HepG2 (cell line): Measurements from ENCODE around the gene TREX2. TPM values are rescaled to one million over a fixed set of nuclear protein-coding genes. Genes with fewer than 3 reads are reported as not detected.

ENCODE experiments used
- ATAC-seq: fragments of 200-7000 bp; cut with Tn5 transposase; 3 replicates; pipeline ENCODE4 v1.9.1; 2020; ENCODE audit warnings: mild to moderate bottlenecking, moderate library complexity
- BruUV-seq: library from RNA; stranded (reverse); fragments of 400-500 nt; replicated peaks from 2 replicates; lab custom pipeline; 2021; lab: Mats Ljungman, UMichigan
- CTCF ChIA-PET: fragments of 300-600 bp; formaldehyde crosslinking; extraction: SDS; loops from one replicate; lab custom pipeline; 2021; ENCODE audit warnings: low total read pairs, inconsistent platforms, low intra/inter-chr PET ratio; lab: Yijun Ruan, JAX
- POLR2A ChIA-PET: fragments of 350-600 bp; sonication (Branson Sonifier 250); formaldehyde crosslinking; loops from one replicate; lab custom pipeline; 2020; ENCODE audit warnings: antibody characterized with exemption, inconsistent platforms; lab: Yijun Ruan, JAX
- DNase-seq: peaks from one replicate; pipeline ENCODE4 v3.0.0-alpha.2; 2015; ENCODE audit warnings: low spot score
- FAIRE-seq: peaks from 3 replicates; lab custom pipeline; 2011; peaks lifted over from hg19 to GRCh38; lab: Jason Lieb, UNC
- H2AFZ ChIP-seq: one replicate; pipeline ENCODE4 v1.6.1; 2011; ENCODE audit warnings: low read length, inconsistent platforms
- H3K27ac ChIP-seq: fragments of 300-600 bp; 3 replicates; pipeline ENCODE4 v1.8.0; 2011; ENCODE audit warnings: mixed run types, mild to moderate bottlenecking, mixed read lengths, low read length, inconsistent platforms; ENCODE audit not compliant: insufficient read depth; ENCODE audit errors: extremely low read length
- H3K27me3 ChIP-seq, 2 experiments: fragments of 200-600 bp in 1 of 2; 2 replicates in 1 of 2; 3 replicates in 1 of 2; pipeline versions ENCODE4 v1.6.0 to v1.8.0; 2011; ENCODE audit warnings: low read length in 2 of 2, mild to moderate bottlenecking in 2 of 2, moderate library complexity in 2 of 2, inconsistent platforms in 1 of 2; ENCODE audit not compliant: insufficient read depth in 2 of 2, control insufficient read depth in 1 of 2
- H3K36me3 ChIP-seq, 2 experiments: fragments of 200-600 bp in 1 of 2; replicated peaks in 1 of 2; 2 replicates in 1 of 2; 3 replicates in 1 of 2; pipeline versions ENCODE4 v1.5.1 to v1.8.0; 2011; ENCODE audit warnings: low read length in 2 of 2, inconsistent platforms in 1 of 2; ENCODE audit not compliant: insufficient read depth in 2 of 2, control insufficient read depth in 1 of 2
- H3K4me1 ChIP-seq: 2 replicates; pipeline ENCODE4 v1.5.1; 2012; ENCODE audit warnings: low read length, inconsistent platforms; ENCODE audit not compliant: insufficient read depth
- H3K4me2 ChIP-seq: 2 replicates; pipeline ENCODE4 v1.6.0; 2011; ENCODE audit warnings: low read depth, low read length, inconsistent platforms
- H3K4me3 ChIP-seq, 3 experiments: fragments of 200-600 bp in 1 of 3; sonication (generic), shearing (Covaris generic) in 1 of 3; replicated peaks in 1 of 3; 2 replicates each; pipeline ENCODE4 v1.5.1; 2011 to 2016; ENCODE audit warnings: low read length in 3 of 3, inconsistent platforms in 2 of 3, low read depth in 2 of 3, mild to moderate bottlenecking in 2 of 3, control low read depth in 1 of 3, mixed read lengths in 1 of 3; ENCODE audit not compliant: insufficient read depth in 1 of 3
- H3K79me2 ChIP-seq: one replicate; pipeline ENCODE4 v1.6.1; 2011; ENCODE audit warnings: low read length, inconsistent platforms; ENCODE audit not compliant: insufficient read depth
- H3K9ac ChIP-seq: 2 replicates; pipeline ENCODE4 v1.6.0; 2011; ENCODE audit warnings: mild to moderate bottlenecking, low read depth, low read length, inconsistent platforms; ENCODE audit not compliant: insufficient read depth
- H3K9me3 ChIP-seq: 2 replicates; pipeline ENCODE4 v1.5.1; 2012; ENCODE audit warnings: mild to moderate bottlenecking, low read length
- H4K20me1 ChIP-seq: 2 replicates; pipeline ENCODE4 v1.6.0; 2011; ENCODE audit warnings: inconsistent platforms, mild to moderate bottlenecking, low read length, moderate library complexity; ENCODE audit not compliant: insufficient read depth
- FOSL1 ChIP-seq: sonication (generic); formaldehyde crosslinking; IDR thresholded peaks from 2 replicates; pipeline ENCODE4 v1.9.0; 2021; ENCODE audit warnings: missing genetic modification reagents, borderline replicate concordance
- GZF1 ChIP-seq: sonication (generic); formaldehyde crosslinking; IDR thresholded peaks from 2 replicates; pipeline ENCODE4 v1.5.1; 2020; ENCODE audit warnings: mild to moderate bottlenecking, missing genetic modification reagents
- HNRNPK ChIP-seq: fragments of 200-400 bp; formaldehyde crosslinking; IDR thresholded peaks from 2 replicates; pipeline ENCODE4 v1.6.1; 2018; ENCODE audit warnings: low read length, low read depth, moderate library complexity, mild to moderate bottlenecking; ENCODE audit not compliant: poor library complexity, severe bottlenecking
- HOMEZ ChIP-seq: IDR thresholded peaks from 2 replicates; pipeline ENCODE4 v1.6.1; 2016; ENCODE audit warnings: low read depth
- KAT7 ChIP-seq: IDR thresholded peaks from 2 replicates; pipeline ENCODE4 v1.6.1; 2018; ENCODE audit warnings: borderline replicate concordance, missing compliant biosample characterization
- SCMH1 ChIP-seq: sonication (generic); formaldehyde crosslinking; IDR thresholded peaks from 2 replicates; pipeline ENCODE4 v1.9.0; 2021; ENCODE audit warnings: missing genetic modification reagents, mild to moderate bottlenecking, borderline replicate concordance
- SRY ChIP-seq: sonication (generic); formaldehyde crosslinking; IDR thresholded peaks from 2 replicates; pipeline ENCODE4 v1.8.0; 2022; ENCODE audit warnings: mild to moderate bottlenecking, missing genetic modification reagents
- TP53 ChIP-seq: sonication (generic); formaldehyde crosslinking; conservative IDR thresholded peaks from 2 replicates; pipeline ENCODE4 v1.4.0; 2020; ENCODE audit warnings: missing genetic modification reagents
- ZHX2 ChIP-seq, 2 experiments: sonication (generic) in 1 of 2; formaldehyde crosslinking in 1 of 2; IDR thresholded peaks; 2 replicates each; pipeline versions ENCODE4 v1.6.1 to v1.9.0; 2014 to 2022; ENCODE audit warnings: antibody characterized with exemption in 1 of 2, borderline replicate concordance in 1 of 2, inconsistent platforms in 1 of 2, low read depth in 1 of 2, missing genetic modification reagents in 1 of 2
- ZMAT3 ChIP-seq: sonication (generic); formaldehyde crosslinking; conservative IDR thresholded peaks from 2 replicates; pipeline ENCODE4 v1.7.0; 2021; ENCODE audit warnings: missing genetic modification reagents
- ZNF225 ChIP-seq: sonication (generic); formaldehyde crosslinking; IDR thresholded peaks from 2 replicates; pipeline ENCODE4 v1.4.0; 2020; ENCODE audit warnings: mild to moderate bottlenecking, missing genetic modification reagents
- ZNF781 ChIP-seq: sonication (generic); formaldehyde crosslinking; IDR thresholded peaks from 2 replicates; pipeline ENCODE4 v1.5.1; 2020; ENCODE audit warnings: borderline replicate concordance, mild to moderate bottlenecking, missing genetic modification reagents; ENCODE audit errors: not compliant biosample characterization
- ZSCAN20 ChIP-seq: sonication (generic); formaldehyde crosslinking; IDR thresholded peaks from 2 replicates; pipeline ENCODE4 v1.4.0; 2020; ENCODE audit warnings: missing genetic modification reagents, mild to moderate bottlenecking, borderline replicate concordance
- whole genome bisulfite sequencing: methylation state at CpG from one replicate; pipeline ENCODE4 v1.1.6; 2017; ENCODE audit warnings: low lambda C conversion rate; 5-methylcytosine and 5-hydroxymethylcytosine counted together
- in situ Hi-C: cut with HindIII; loops from 2 replicates; pipeline ENCODE4 v1.10.0; 2017; ENCODE audit warnings: low pct_unique_long_range_greater_than_20kb; ENCODE audit not compliant: extremely low pct_ligation_motif_present
- intact Hi-C: fragments of 100-400 bp; cut with micrococcal nuclease; formaldehyde crosslinking; loops from one replicate; pipeline ENCODE4 v1.10.0; 2022; ENCODE audit not compliant: unreplicated experiment
- polyA plus RNA-seq, 8 experiments: library from polyadenylated mRNA; depleted of rRNA in 3 of 8; stranded (reverse) in 7 of 8; unstranded in 1 of 8; fragments of >200 nt; fragmentation: Illumina TruSeq in 4 of 8; extraction: Trizol in 4 of 8; gene quantifications; 2 replicates each; pipeline versions ENCODE4 v1.2.1 to v1.2.3, GENCODE V29; 2011 to 2016; ENCODE audit warnings: low read depth in 4 of 8, missing spikeins in 1 of 8, mixed read lengths in 1 of 8; ENCODE audit not compliant: insufficient read depth in 1 of 8
- total RNA-seq, 5 experiments: library from RNA; depleted of rRNA; stranded (reverse); fragments of >200 nt; fragmentation: Illumina TruSeq; extraction: Trizol; gene quantifications; 2 replicates each; pipeline ENCODE4 v1.2.3, GENCODE V29; 2016; ENCODE audit warnings: low read depth in 1 of 5

Gene TREX2
- total and polyA plus RNA-seq, 2 of the 13 experiments (the other 11 are each of a cell fraction or from before 2014, with no cell fraction given), result 0.13 to 0.18 TPM

GRCh38 chrX:153413731-153414130 is 32.1 kb downstream of the TREX2 start:
- ATAC-seq (no peak), FAIRE-seq (no peak), DNase-seq (no peak)
- Histone ChIP-seq H3K4me3 (no peak overlapping the region), H3K27me3 (peaks cover 2 to 12% of the 10 kb centered on the region in 2 experiments; a peak in 2 of 5 replicates), H3K9me3 (no peaks in the 10 kb centered on the region), H3K9ac (no peak overlapping the region), H3K79me2 (no peaks in the 10 kb centered on the region), H3K27ac (no peak overlapping the region), H2AFZ (no peak overlapping the region), H4K20me1 (no peaks in the 10 kb centered on the region), H3K4me2 (no peak overlapping the region), H3K36me3 (no peaks in the 10 kb centered on the region), H3K4me1 (peaks cover 35% of the 10 kb centered on the region)
- intact Hi-C loops (no loop called here), in situ Hi-C loops (loop anchor here (10.0 kb wide), 1 partner anchor 379 kb away; no protein-coding TSS in a partner anchor)
- POLR2A ChIA-PET, result no interaction called here
- CTCF ChIA-PET, result no interaction called here
- 42% methylated on average over 2 of the region's 11 CpGs for WGBS
- no TSS peak for BruUV-seq
- TF ChIP-seq ZNF781 (no peak), SRY (CRISPR knock-in tag) (no peak), ZMAT3 (CRISPR knock-in tag) (no peak), FOSL1 (CRISPR knock-in tag) (no peak), ZSCAN20 (no peak), HNRNPK (no peak), TP53 (no peak), ZHX2 (IDR thresholded peaks at IDR 0.05; ENCODE audit: low read depth) (no peak), ZHX2 (CRISPR knock-in tag; IDR thresholded peaks at IDR 0.05; ENCODE audit: borderline replicate concordance) (no peak), KAT7 (CRISPR knock-in tag) (no peak), SCMH1 (CRISPR knock-in tag) (no peak), ZNF225 (CRISPR knock-in tag) (no peak), GZF1 (CRISPR knock-in tag) (no peak), HOMEZ (CRISPR knock-in tag) (no peak)
